SK-N-SH treated with all-trans-retinoic acid at 6 μM for 48 hours (cell line): ENCODE results near the gene YPEL1.

Experiments used
- ATAC-seq: fragments of 200-7000 bp; cut with Tn5 transposase; 3 replicates; pipeline ENCODE4 v1.9.1; 2020; ENCODE audit warnings: mild to moderate bottlenecking, moderate library complexity
- ARNTL ChIP-seq: fragments of 450-650 bp; formaldehyde crosslinking; IDR thresholded peaks from 2 replicates; pipeline ENCODE4 v1.5.0; 2020; ENCODE audit warnings: low read depth, mild to moderate bottlenecking, moderate library complexity, borderline replicate concordance
- BACH2 ChIP-seq: fragments of 250-450 bp; sonication (Bioruptor Pico); IDR thresholded peaks from 2 replicates; pipeline ENCODE4 v1.9.0; 2021; ENCODE audit warnings: mild to moderate bottlenecking, borderline replicate concordance
- CREB5 ChIP-seq: fragments of 250-450 bp; sonication (Bioruptor Pico); IDR thresholded peaks from 2 replicates; pipeline ENCODE4 v1.5.1; 2020; ENCODE audit warnings: low read depth, mild to moderate bottlenecking, moderate library complexity
- CSDC2 ChIP-seq: fragments of 250-450 bp; sonication (Bioruptor Pico); IDR thresholded peaks from 2 replicates; pipeline ENCODE4 v1.5.0; 2020; ENCODE audit warnings: mild to moderate bottlenecking, moderate library complexity
- CSRNP3 ChIP-seq: fragments of 250-450 bp; sonication (Bioruptor Pico); IDR thresholded peaks from 2 replicates; pipeline ENCODE4 v1.5.1; 2021; ENCODE audit warnings: mild to moderate bottlenecking, moderate library complexity
- GLIS3 ChIP-seq: fragments of 250-450 bp; sonication (Bioruptor Pico); IDR thresholded peaks from 2 replicates; pipeline ENCODE4 v1.5.0; 2020; ENCODE audit warnings: mild to moderate bottlenecking, moderate library complexity
- ISL1 ChIP-seq: fragments of 250-450 bp; sonication (Bioruptor Pico); IDR thresholded peaks from 2 replicates; pipeline ENCODE4 v2.1.2; 2022; ENCODE audit warnings: mild to moderate bottlenecking, moderate library complexity
- PATZ1 ChIP-seq: fragments of 250-450 bp; sonication (Bioruptor Pico); IDR thresholded peaks from 2 replicates; pipeline ENCODE4 v1.8.0; 2020; ENCODE audit warnings: mild to moderate bottlenecking, moderate library complexity, borderline replicate concordance
- POU6F1 ChIP-seq: fragments of 250-450 bp; sonication (Bioruptor Pico); IDR thresholded peaks from 2 replicates; pipeline ENCODE4 v1.8.0; 2021; ENCODE audit warnings: low read depth, mild to moderate bottlenecking, moderate library complexity, borderline replicate concordance
- RARB ChIP-seq: fragments of 250-450 bp; sonication (Bioruptor Pico); IDR thresholded peaks from 2 replicates; pipeline ENCODE4 v1.8.0; 2021; ENCODE audit warnings: mild to moderate bottlenecking, moderate library complexity
- SNAI2 ChIP-seq: fragments of 250-450 bp; sonication (Bioruptor Pico); IDR thresholded peaks from 2 replicates; pipeline ENCODE4 v1.5.0; 2020; ENCODE audit warnings: mild to moderate bottlenecking, moderate library complexity
- TCF4 ChIP-seq: fragments of 250-450 bp; sonication (Bioruptor Pico); IDR thresholded peaks from 2 replicates; pipeline ENCODE4 v1.8.0; 2021; ENCODE audit warnings: mild to moderate bottlenecking, moderate library complexity, borderline replicate concordance
- TOX ChIP-seq: fragments of 250-450 bp; sonication (Bioruptor Pico); IDR thresholded peaks from 2 replicates; pipeline ENCODE4 v1.8.0; 2021; ENCODE audit warnings: mild to moderate bottlenecking, moderate library complexity, borderline replicate concordance
- TSHZ2 ChIP-seq: fragments of 250-450 bp; sonication (Bioruptor Pico); IDR thresholded peaks from 2 replicates; pipeline ENCODE4 v1.5.0; 2020; ENCODE audit warnings: mild to moderate bottlenecking, moderate library complexity
- ZFP3 ChIP-seq: fragments of 250-450 bp; sonication (Bioruptor Pico); IDR thresholded peaks from 2 replicates; pipeline ENCODE4 v1.5.0; 2020; ENCODE audit warnings: mild to moderate bottlenecking, moderate library complexity
- ZFP30 ChIP-seq: fragments of 450-650 bp; formaldehyde crosslinking; IDR thresholded peaks from 2 replicates; pipeline ENCODE4 v1.5.0; 2022; ENCODE audit warnings: mild to moderate bottlenecking, moderate library complexity
- ZNF565 ChIP-seq: fragments of 450-650 bp; formaldehyde crosslinking; conservative IDR thresholded peaks from 2 replicates; pipeline ENCODE4 v1.5.0; 2020; ENCODE audit warnings: low read depth, mild to moderate bottlenecking, moderate library complexity
- ZNF8 ChIP-seq: fragments of 450-650 bp; formaldehyde crosslinking; IDR thresholded peaks from 2 replicates; pipeline ENCODE4 v1.5.0; 2020; ENCODE audit warnings: mild to moderate bottlenecking, moderate library complexity

The YPEL1 gene

GRCh38 chr22:21691816-21692215, 43.8 kb downstream of the YPEL1 start:
- no peak for ATAC-seq
- TF ChIP-seq TSHZ2 (CRISPR knock-in tag), result no peak
- TF ChIP-seq RARB (CRISPR knock-in tag), result no peak
- no peak for TF ChIP-seq ARNTL (CRISPR knock-in tag)
- TF ChIP-seq GLIS3, result no peak
- no peak for TF ChIP-seq ZNF565
- TF ChIP-seq CREB5 (CRISPR knock-in tag), result no peak
- no peak for TF ChIP-seq PATZ1
- no peak for TF ChIP-seq SNAI2 (CRISPR knock-in tag)

- TF ChIP-seq ZFP3 (CRISPR knock-in tag), result no peak
- TF ChIP-seq ZNF565, result no peak
- no peak for TF ChIP-seq TCF4 (CRISPR knock-in tag)
- no peak for TF ChIP-seq ZNF8 (CRISPR knock-in tag)
- TF ChIP-seq SNAI2 (CRISPR knock-in tag), result no peak
- TF ChIP-seq ARNTL (CRISPR knock-in tag), result no peak
- TF ChIP-seq ZFP30 (CRISPR knock-in tag), result no peak
- no peak for TF ChIP-seq POU6F1 (CRISPR knock-in tag)
- TF ChIP-seq GLIS3, result no peak
- TF ChIP-seq TOX (CRISPR knock-in tag), result no peak
- TF ChIP-seq CREB5 (CRISPR knock-in tag), result no peak
- no peak for TF ChIP-seq RARB (CRISPR knock-in tag)
- no peak for TF ChIP-seq CSRNP3 (CRISPR knock-in tag)
- TF ChIP-seq, all 23 proteins: peak for 0
- no peak for ATAC-seq
Observed at GRCh38 chr22:21690401-21690801, 45.2 kb downstream of the YPEL1 start.

- TF ChIP-seq TCF4 (CRISPR knock-in tag) (no peak), TSHZ2 (CRISPR knock-in tag) (no peak), ZNF565 (no peak), BACH2 (no peak), POU6F1 (CRISPR knock-in tag) (no peak), CREB5 (CRISPR knock-in tag) (no peak), ISL1 (CRISPR knock-in tag) (no peak), CSDC2 (no peak)
- ATAC-seq, result no peak
Observed at GRCh38 chr22:21688706-21689381, 46.8 kb downstream of the YPEL1 start.
